GM23338 (cell line): ENCODE data around the gene MMP25. TPM values are rescaled to one million over a fixed set of nuclear protein-coding genes. Genes with fewer than 3 reads are reported as not detected.
A peak's percentile ranks its signal among the peaks of the same experiment; 100 is the strongest.

ENCODE experiments used
- ATAC-seq: fragments of 200-7000 bp; cut with Tn5 transposase; 3 replicates; pipeline ENCODE4 v1.9.1; 2020
- DNase-seq: peaks from one replicate; pipeline ENCODE4 v3.0.0-alpha.2; 2015; ENCODE audit warnings: low spot score
- H2AFZ ChIP-seq: fragments of 200-600 bp; sonication (generic); 2 replicates; pipeline ENCODE4 v1.8.0; 2016; ENCODE audit warnings: antibody characterized with exemption, mild to moderate bottlenecking, moderate library complexity
- H3F3A ChIP-seq: fragments of 200-600 bp; sonication (generic); replicated peaks from 2 replicates; pipeline ENCODE4 v1.8.0; 2017; ENCODE audit warnings: antibody characterized with exemption, mixed run types, low read depth
- H3K27ac ChIP-seq: fragments of 200-600 bp; sonication (generic); 2 replicates; pipeline ENCODE4 v1.6.1; 2016; ENCODE audit warnings: low read depth
- H3K27me3 ChIP-seq: fragments of 200-600 bp; sonication (generic); 2 replicates; pipeline ENCODE4 v1.8.0; 2016; ENCODE audit warnings: mild to moderate bottlenecking, mixed run types, moderate library complexity; ENCODE audit not compliant: insufficient read depth
- H3K36me3 ChIP-seq: fragments of 200-600 bp; sonication (generic); 2 replicates; pipeline ENCODE4 v1.8.0; 2016; ENCODE audit warnings: mild to moderate bottlenecking; ENCODE audit not compliant: insufficient read depth
- H3K4me1 ChIP-seq: fragments of 200-600 bp; sonication (generic); 2 replicates; pipeline ENCODE4 v1.8.0; 2016; ENCODE audit warnings: mild to moderate bottlenecking, moderate library complexity; ENCODE audit not compliant: insufficient read depth
- H3K4me2 ChIP-seq: fragments of 200-600 bp; sonication (generic); 2 replicates; pipeline ENCODE4 v1.7.1; 2017; ENCODE audit warnings: mixed run types
- H3K4me3 ChIP-seq: fragments of 200-600 bp; sonication (generic); 2 replicates; pipeline ENCODE4 v1.6.1; 2016; ENCODE audit warnings: mixed run types
- H3K79me2 ChIP-seq: fragments of 200-600 bp; sonication (generic); replicated peaks from 2 replicates; pipeline ENCODE4 v1.8.0; 2017; ENCODE audit warnings: mild to moderate bottlenecking; ENCODE audit not compliant: insufficient read depth
- H3K9me2 ChIP-seq: fragments of 200-600 bp; sonication (generic); 2 replicates; pipeline ENCODE4 v1.8.0; 2017; ENCODE audit not compliant: insufficient read depth
- H4K20me1 ChIP-seq: fragments of 200-600 bp; sonication (generic); replicated peaks from 2 replicates; pipeline ENCODE4 v1.8.0; 2017; ENCODE audit warnings: mild to moderate bottlenecking; ENCODE audit not compliant: insufficient read depth
- H3K27ac Mint-ChIP-seq: 2 replicates; pipeline ENCODE4 v1.8.0; 2020; ENCODE audit warnings: inconsistent platforms, mild to moderate bottlenecking, moderate library complexity, mixed read lengths
- H3K27me3 Mint-ChIP-seq: 3 replicates; pipeline ENCODE4 v1.8.0; 2022; ENCODE audit warnings: low read depth, mild to moderate bottlenecking, moderate library complexity, mixed read lengths, inconsistent platforms; ENCODE audit not compliant: insufficient read depth, poor library complexity
- H3K36me3 Mint-ChIP-seq: 3 replicates; pipeline ENCODE4 v1.8.0; 2021; ENCODE audit warnings: low read depth, mild to moderate bottlenecking, inconsistent platforms, moderate library complexity, mixed read lengths
- H3K4me1 Mint-ChIP-seq: 3 replicates; pipeline ENCODE4 v1.8.0; 2020; ENCODE audit warnings: mild to moderate bottlenecking, inconsistent platforms, mixed read lengths
- H3K4me3 Mint-ChIP-seq: 3 replicates; pipeline ENCODE4 v1.8.0; 2021; ENCODE audit warnings: moderate library complexity, mild to moderate bottlenecking, inconsistent platforms, mixed read lengths
- H3K9me3 Mint-ChIP-seq: 3 replicates; pipeline ENCODE4 v1.8.0; 2020; ENCODE audit warnings: moderate library complexity, mild to moderate bottlenecking, inconsistent platforms, mixed read lengths
- CREB1 ChIP-seq: fragments of 250-450 bp; sonication (Bioruptor Pico); IDR thresholded peaks from 2 replicates; pipeline ENCODE4 v1.5.0; 2020; ENCODE audit warnings: low read depth, mild to moderate bottlenecking, moderate library complexity
- EZH2 ChIP-seq: fragments of 200-600 bp; sonication (generic); IDR thresholded peaks from one replicate; pipeline ENCODE4 v1.8.0; 2017; ENCODE audit warnings: antibody characterized with exemption, mild to moderate bottlenecking, low read depth; ENCODE audit not compliant: unreplicated experiment
- EZH2phosphoT487 ChIP-seq: fragments of 200-600 bp; sonication (generic); IDR thresholded peaks from one replicate; pipeline ENCODE4 v1.8.1; 2018; ENCODE audit warnings: antibody characterized with exemption; ENCODE audit not compliant: unreplicated experiment
- JUNB ChIP-seq: IDR thresholded peaks from one replicate; pipeline ENCODE4 v1.6.1; 2016; ENCODE audit warnings: antibody characterized with exemption; ENCODE audit not compliant: unreplicated experiment
- NANOG ChIP-seq: IDR thresholded peaks from 2 replicates; pipeline ENCODE4 v1.6.1; 2016; ENCODE audit warnings: antibody characterized with exemption, borderline replicate concordance
- POLR2AphosphoS5 ChIP-seq: IDR thresholded peaks from 2 replicates; pipeline ENCODE4 v1.6.1; 2016; ENCODE audit warnings: antibody characterized with exemption, low read depth
- STAT1 ChIP-seq: IDR thresholded peaks from one replicate; pipeline ENCODE4 v1.6.1; 2016; ENCODE audit warnings: antibody characterized with exemption; ENCODE audit not compliant: unreplicated experiment
- ZNF114 ChIP-seq: fragments of 250-450 bp; sonication (Bioruptor Pico); IDR thresholded peaks from 2 replicates; pipeline ENCODE4 v1.5.0; 2020; ENCODE audit warnings: mild to moderate bottlenecking, moderate library complexity
- ZNF331 ChIP-seq: fragments of 250-450 bp; sonication (Bioruptor Pico); IDR thresholded peaks from 2 replicates; pipeline ENCODE4 v1.5.0; 2020; ENCODE audit warnings: low read depth, mild to moderate bottlenecking, moderate library complexity
- polyA plus RNA-seq: library from polyadenylated mRNA; unstranded; fragments of >200 nt; fragmentation: Nextera tagmentation; extraction: Ambion mirVana; gene quantifications from 2 replicates; pipeline ENCODE4 v1.2.1, GENCODE V29; 2016
- total RNA-seq: library from RNA; depleted of rRNA; stranded (reverse); fragments of >200 nt; shearing (Covaris generic); gene quantifications from 2 replicates; pipeline ENCODE4 v1.2.3, GENCODE V29; 2014
- TF ChIP-seq, protein P1 (sequence below), 2 experiments: fragments of 200-600 bp in 1 of 2; sonication (generic) in 1 of 2; conservative IDR thresholded peaks; 2 replicates each; pipeline versions ENCODE4 v1.5.1 to v1.6.1; 2016 to 2017; ENCODE audit warnings: antibody characterized with exemption in 2 of 2, low read depth in 2 of 2, mild to moderate bottlenecking in 2 of 2, moderate library complexity in 1 of 2
- TF ChIP-seq, protein P2 (sequence below): IDR thresholded peaks from one replicate; pipeline ENCODE4 v1.6.1; 2018; ENCODE audit warnings: antibody characterized with exemption; ENCODE audit not compliant: unreplicated experiment
- TF ChIP-seq, protein P3 (sequence below): IDR thresholded peaks from 2 replicates; pipeline ENCODE4 v1.6.1; 2016; ENCODE audit warnings: antibody characterized with exemption

Gene MMP25
- total and polyA plus RNA-seq, 2 experiments from 2014 or later: 7.7 to 15.9 TPM

DNA sequence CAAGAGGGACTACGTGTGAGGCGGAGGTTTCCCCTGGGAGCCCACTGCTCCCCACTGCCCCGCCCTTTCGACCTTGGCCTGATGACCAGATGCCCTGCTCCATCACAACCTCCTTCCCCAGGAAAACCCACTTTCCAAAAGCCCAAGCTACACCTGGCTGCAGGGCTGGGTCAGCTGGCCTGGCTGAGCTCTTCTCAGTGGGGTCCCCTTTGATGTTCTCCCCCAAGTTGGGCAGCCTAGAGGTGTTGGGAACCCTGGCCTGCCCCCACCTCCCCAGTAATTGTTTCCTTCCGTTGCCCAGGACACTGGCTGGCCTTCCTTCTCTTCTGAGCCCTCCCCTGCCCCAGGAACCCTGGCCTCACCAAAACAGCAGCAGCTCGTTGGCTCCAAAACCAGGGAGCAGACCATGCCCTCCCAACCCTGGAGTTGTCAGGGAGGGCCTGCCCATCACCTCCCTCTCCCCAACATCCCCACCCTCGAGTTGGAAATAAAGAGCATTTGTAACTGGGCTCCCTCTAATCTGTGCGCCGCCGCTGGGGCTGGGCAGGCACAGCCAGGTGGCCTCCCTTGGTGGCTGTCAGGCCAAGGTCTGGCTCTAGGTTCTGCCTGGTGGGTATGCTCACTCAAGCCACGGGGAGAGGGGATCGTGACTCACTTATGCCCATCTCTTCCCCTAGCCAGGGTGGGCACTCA, 32.2 kb upstream of the MMP25 start:
- Mint-ChIP-seq H3K27ac (no peak overlapping the region; the same call in 1 of the 2 replicates), H3K4me1 (peaks cover 57% of the 10 kb centered on the region), H3K9me3 (peaks cover 7% of the 10 kb centered on the region; the same call in 2 of the 3 replicates), H3K4me3 (peak overlapping the region; percentile 95), H3K36me3 (peaks cover 34% of the 10 kb centered on the region), H3K27me3 (peaks cover 53% of the 10 kb centered on the region)
- Histone ChIP-seq H3K27ac (peak overlapping the region; percentile 45; the same call in 1 of the 2 replicates), H4K20me1 (peaks cover 25% of the 10 kb centered on the region), H3K4me1 (peaks cover 74% of the 10 kb centered on the region), H3K4me2 (peak overlapping the region; percentile 88), H3K9me2 (no peaks in the 10 kb centered on the region), H3K79me2 (peaks cover 24% of the 10 kb centered on the region), H3K36me3 (no peaks in the 10 kb centered on the region), H3K27me3 (peaks cover 11% of the 10 kb centered on the region), H3F3A (peaks cover 55% of the 10 kb centered on the region), H3K4me3 (peak overlapping the region; percentile 68), H2AFZ (no peak overlapping the region)
- DNase-seq (peak; percentile 54), ATAC-seq (no peak; the same call in 2 of the 3 replicates)
- peak; percentile 54 for TF ChIP-seq POLR2AphosphoS5
- TF ChIP-seq, protein P1, sequence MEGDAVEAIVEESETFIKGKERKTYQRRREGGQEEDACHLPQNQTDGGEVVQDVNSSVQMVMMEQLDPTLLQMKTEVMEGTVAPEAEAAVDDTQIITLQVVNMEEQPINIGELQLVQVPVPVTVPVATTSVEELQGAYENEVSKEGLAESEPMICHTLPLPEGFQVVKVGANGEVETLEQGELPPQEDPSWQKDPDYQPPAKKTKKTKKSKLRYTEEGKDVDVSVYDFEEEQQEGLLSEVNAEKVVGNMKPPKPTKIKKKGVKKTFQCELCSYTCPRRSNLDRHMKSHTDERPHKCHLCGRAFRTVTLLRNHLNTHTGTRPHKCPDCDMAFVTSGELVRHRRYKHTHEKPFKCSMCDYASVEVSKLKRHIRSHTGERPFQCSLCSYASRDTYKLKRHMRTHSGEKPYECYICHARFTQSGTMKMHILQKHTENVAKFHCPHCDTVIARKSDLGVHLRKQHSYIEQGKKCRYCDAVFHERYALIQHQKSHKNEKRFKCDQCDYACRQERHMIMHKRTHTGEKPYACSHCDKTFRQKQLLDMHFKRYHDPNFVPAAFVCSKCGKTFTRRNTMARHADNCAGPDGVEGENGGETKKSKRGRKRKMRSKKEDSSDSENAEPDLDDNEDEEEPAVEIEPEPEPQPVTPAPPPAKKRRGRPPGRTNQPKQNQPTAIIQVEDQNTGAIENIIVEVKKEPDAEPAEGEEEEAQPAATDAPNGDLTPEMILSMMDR (conservative IDR thresholded peaks at IDR 0.05; ENCODE audit: low read depth in 2 of 2): no peak

DNA sequence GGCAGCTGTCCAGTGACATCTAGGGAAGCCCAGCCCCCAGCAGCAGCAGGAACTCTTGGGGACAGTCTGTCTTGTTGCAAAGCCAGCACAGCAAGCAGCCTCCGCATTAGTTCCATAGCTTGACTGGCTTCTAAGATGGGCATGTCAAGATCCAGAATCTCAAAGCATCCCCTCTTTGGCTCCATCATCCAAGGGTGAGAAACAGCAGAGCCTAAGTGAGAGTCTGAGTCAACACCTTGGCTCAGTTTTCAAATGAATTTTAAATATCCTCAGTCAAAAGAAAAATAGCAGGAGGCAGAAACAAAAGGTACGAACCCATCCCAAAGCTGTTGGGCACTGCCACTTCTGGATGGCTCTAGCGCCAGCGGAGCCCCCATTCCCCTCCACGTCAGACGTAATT, 31.4 kb upstream of the MMP25 start:
- H3K4me2 ChIP-seq: peak overlapping the region; percentile 88; the same call in 1 of the 2 replicates
- H3F3A ChIP-seq: peaks cover 53% of the 10 kb centered on the region
- H3K79me2 ChIP-seq: peaks cover 24% of the 10 kb centered on the region
- H3K4me3 ChIP-seq: 0 out of 2 replicates have a peak overlapping the region, but pooled peaks have one; percentile 26
- peaks cover 54% of the 10 kb centered on the region for H3K4me1 Mint-ChIP-seq
- no peak overlapping the region for H2AFZ ChIP-seq
- no peaks in the 10 kb centered on the region for H3K36me3 ChIP-seq
- H3K36me3 Mint-ChIP-seq: peaks cover 34% of the 10 kb centered on the region
- no peak overlapping the region; the same call in 1 of the 2 replicates for H3K27ac Mint-ChIP-seq
- H4K20me1 ChIP-seq: peaks cover 25% of the 10 kb centered on the region
- H3K27ac ChIP-seq: no peak overlapping the region
- H3K9me2 ChIP-seq: no peaks in the 10 kb centered on the region
- peak overlapping the region; percentile 95 for H3K4me3 Mint-ChIP-seq
- H3K27me3 Mint-ChIP-seq: peaks cover 52% of the 10 kb centered on the region
- DNase-seq (no peak), ATAC-seq (no peak)
- H3K27me3 ChIP-seq: peaks cover 11% of the 10 kb centered on the region
- peaks cover 71% of the 10 kb centered on the region for H3K4me1 ChIP-seq
- peaks cover 7% of the 10 kb centered on the region; the same call in 2 of the 3 replicates for H3K9me3 Mint-ChIP-seq
- TF ChIP-seq, protein P2, sequence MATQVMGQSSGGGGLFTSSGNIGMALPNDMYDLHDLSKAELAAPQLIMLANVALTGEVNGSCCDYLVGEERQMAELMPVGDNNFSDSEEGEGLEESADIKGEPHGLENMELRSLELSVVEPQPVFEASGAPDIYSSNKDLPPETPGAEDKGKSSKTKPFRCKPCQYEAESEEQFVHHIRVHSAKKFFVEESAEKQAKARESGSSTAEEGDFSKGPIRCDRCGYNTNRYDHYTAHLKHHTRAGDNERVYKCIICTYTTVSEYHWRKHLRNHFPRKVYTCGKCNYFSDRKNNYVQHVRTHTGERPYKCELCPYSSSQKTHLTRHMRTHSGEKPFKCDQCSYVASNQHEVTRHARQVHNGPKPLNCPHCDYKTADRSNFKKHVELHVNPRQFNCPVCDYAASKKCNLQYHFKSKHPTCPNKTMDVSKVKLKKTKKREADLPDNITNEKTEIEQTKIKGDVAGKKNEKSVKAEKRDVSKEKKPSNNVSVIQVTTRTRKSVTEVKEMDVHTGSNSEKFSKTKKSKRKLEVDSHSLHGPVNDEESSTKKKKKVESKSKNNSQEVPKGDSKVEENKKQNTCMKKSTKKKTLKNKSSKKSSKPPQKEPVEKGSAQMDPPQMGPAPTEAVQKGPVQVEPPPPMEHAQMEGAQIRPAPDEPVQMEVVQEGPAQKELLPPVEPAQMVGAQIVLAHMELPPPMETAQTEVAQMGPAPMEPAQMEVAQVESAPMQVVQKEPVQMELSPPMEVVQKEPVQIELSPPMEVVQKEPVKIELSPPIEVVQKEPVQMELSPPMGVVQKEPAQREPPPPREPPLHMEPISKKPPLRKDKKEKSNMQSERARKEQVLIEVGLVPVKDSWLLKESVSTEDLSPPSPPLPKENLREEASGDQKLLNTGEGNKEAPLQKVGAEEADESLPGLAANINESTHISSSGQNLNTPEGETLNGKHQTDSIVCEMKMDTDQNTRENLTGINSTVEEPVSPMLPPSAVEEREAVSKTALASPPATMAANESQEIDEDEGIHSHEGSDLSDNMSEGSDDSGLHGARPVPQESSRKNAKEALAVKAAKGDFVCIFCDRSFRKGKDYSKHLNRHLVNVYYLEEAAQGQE: no peak
- TF ChIP-seq EZH2 (no peak), ZNF114 (no peak), POLR2AphosphoS5 (no peak), JUNB (no peak), NANOG (no peak), EZH2phosphoT487 (no peak), STAT1 (no peak), ZNF331 (CRISPR knock-in tag) (no peak), CREB1 (CRISPR knock-in tag) (no peak)
- TF ChIP-seq, protein P1 (conservative IDR thresholded peaks at IDR 0.05; ENCODE audit: low read depth in 2 of 2): no peak
- TF ChIP-seq, protein P3, sequence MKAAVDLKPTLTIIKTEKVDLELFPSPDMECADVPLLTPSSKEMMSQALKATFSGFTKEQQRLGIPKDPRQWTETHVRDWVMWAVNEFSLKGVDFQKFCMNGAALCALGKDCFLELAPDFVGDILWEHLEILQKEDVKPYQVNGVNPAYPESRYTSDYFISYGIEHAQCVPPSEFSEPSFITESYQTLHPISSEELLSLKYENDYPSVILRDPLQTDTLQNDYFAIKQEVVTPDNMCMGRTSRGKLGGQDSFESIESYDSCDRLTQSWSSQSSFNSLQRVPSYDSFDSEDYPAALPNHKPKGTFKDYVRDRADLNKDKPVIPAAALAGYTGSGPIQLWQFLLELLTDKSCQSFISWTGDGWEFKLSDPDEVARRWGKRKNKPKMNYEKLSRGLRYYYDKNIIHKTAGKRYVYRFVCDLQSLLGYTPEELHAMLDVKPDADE: no peak
